ENCODE data around the gene CALML4.
A peak's percentile ranks its signal among the peaks of the same experiment; 100 is the strongest.
"Not testable (repeated sequence)": the region's sequence is repeated elsewhere in the genome, so short reads cannot be mapped to it uniquely, and the experiment has no call there.

CALML4 gene

DNA sequence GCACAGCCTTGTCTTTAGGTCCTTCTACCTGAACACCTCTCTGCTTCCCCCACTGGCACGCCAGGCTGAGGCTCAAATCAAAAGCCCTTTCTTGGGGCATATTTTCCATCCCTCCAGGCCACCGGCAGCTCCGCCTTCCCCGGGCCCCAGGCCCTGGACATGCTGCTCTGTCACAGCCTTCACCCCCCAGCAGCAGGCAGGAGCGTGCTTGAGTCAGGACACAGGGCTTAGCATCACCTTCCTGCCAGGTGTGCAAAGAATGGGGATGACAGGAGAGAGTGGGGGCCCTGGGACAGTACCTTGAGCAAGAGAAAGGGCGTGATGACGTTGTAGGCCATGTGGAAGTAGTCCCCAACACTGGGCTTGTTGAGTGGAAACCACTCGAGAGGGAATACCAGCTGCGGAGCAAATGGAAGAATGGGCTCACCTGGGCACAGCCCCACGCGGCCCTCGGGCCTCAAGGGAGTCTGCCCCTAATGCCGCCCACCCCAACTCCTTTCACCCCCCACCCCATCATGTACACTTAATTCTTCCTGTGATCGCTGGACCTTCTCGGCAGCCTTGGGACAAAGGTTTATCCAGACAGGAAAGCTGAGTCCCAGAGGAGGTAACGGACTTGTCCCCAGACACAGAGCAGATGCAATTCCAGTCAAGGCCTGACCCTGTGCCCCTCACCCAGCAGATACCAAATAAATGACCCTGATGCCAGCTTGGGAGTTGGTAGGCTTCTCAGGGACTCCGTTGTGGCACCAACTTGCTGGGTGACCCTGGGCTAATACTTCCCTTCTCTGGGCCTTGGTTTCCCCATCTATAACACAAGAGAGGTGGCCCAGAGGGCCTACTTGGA is 9.1 kb upstream of the CALML4 start:
- Histone ChIP-seq H3K36me3 (ENCODE audit: control insufficient read depth in 2 of 2, insufficient read depth in 2 of 2, low read length in 2 of 2) (peaks cover 0 to 8% of the 10 kb centered on the region in 2 donors), H3K27me3 (ENCODE audit: control insufficient read depth in 1 of 2, insufficient read depth in 2 of 2, low read length in 2 of 2) (no peaks in the 10 kb centered on the region), H3K27ac (ENCODE audit: low read length) (no peak overlapping the region), H3K4me1 (ENCODE audit: control insufficient read depth, insufficient read depth, low read length) (peaks cover 12% of the 10 kb centered on the region), H3K4me3 (ENCODE audit: low read length in 2 of 2) (no peak overlapping the region), H3K9me3 (ENCODE audit: control insufficient read depth in 2 of 2, low read length in 2 of 2) (no peaks in the 10 kb centered on the region), H3K9ac (ENCODE audit: low read length in 2 of 2) (no peak overlapping the region)

DNA sequence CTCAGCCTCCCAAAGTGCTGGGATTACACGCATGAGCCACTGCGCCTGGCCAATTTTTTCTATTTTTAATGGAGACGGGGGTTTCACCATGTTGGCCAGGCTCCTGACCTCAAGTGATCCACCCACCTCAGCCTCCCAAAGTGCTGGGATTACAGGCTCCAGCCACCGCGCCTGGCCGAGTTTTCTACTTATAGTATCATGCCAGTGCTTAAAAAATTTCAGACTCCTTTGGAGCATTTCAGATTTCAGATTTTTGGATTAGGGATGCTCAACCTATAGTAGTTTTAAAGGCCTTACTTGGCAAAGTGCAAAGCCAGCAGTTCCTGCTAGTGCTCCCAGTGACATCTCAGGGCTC is 8.3 kb upstream of the CALML4 start:
- not testable (repeated sequence) for H3K4me3 ChIP-seq (ENCODE audit: low read length in 2 of 2); H3K27me3 ChIP-seq (ENCODE audit: control insufficient read depth in 1 of 2, insufficient read depth in 2 of 2, low read length in 2 of 2); H3K9me3 ChIP-seq (ENCODE audit: control insufficient read depth in 2 of 2, low read length in 2 of 2); H3K36me3 ChIP-seq (ENCODE audit: control insufficient read depth in 2 of 2, insufficient read depth in 2 of 2, low read length in 2 of 2); H3K27ac ChIP-seq (ENCODE audit: low read length); H3K9ac ChIP-seq (ENCODE audit: low read length in 2 of 2)
- H3K4me1 ChIP-seq (ENCODE audit: control insufficient read depth, insufficient read depth, low read length), result peaks cover 12% of the 10 kb centered on the region

- Histone ChIP-seq H3K36me3 (ENCODE audit: control insufficient read depth in 2 of 2, insufficient read depth in 2 of 2, low read length in 2 of 2) (peaks cover 0 to 4% of the 10 kb centered on the region in 2 donors), H3K9me3 (ENCODE audit: control insufficient read depth in 2 of 2, low read length in 2 of 2) (no peaks in the 10 kb centered on the region), H3K4me3 (ENCODE audit: low read length in 2 of 2) (no peak overlapping the region), H3K27ac (ENCODE audit: low read length) (no peak overlapping the region), H3K9ac (ENCODE audit: low read length in 2 of 2) (no peak overlapping the region), H3K4me1 (ENCODE audit: control insufficient read depth, insufficient read depth, low read length) (peaks cover 12% of the 10 kb centered on the region), H3K27me3 (ENCODE audit: control insufficient read depth in 1 of 2, insufficient read depth in 2 of 2, low read length in 2 of 2) (no peaks in the 10 kb centered on the region)
These were observed 6.7 kb upstream of the CALML4 start for GRCh38 chr15:68211656-68212320.

- Histone ChIP-seq H3K9me3 (ENCODE audit: control insufficient read depth in 2 of 2, low read length in 2 of 2) (no peaks in the 10 kb centered on the region), H3K27me3 (ENCODE audit: control insufficient read depth in 1 of 2, insufficient read depth in 2 of 2, low read length in 2 of 2) (no peaks in the 10 kb centered on the region), H3K4me3 (ENCODE audit: low read length in 2 of 2) (peak overlapping the region; percentile 65 to 69), H3K9ac (ENCODE audit: low read length in 2 of 2) (peak overlapping the region; percentile 58 to 59), H3K36me3 (ENCODE audit: control insufficient read depth in 2 of 2, insufficient read depth in 2 of 2, low read length in 2 of 2) (peaks cover 0 to 4% of the 10 kb centered on the region in 2 donors), H3K4me1 (ENCODE audit: control insufficient read depth, insufficient read depth, low read length) (peaks cover 12% of the 10 kb centered on the region), H3K27ac (ENCODE audit: low read length) (no peak overlapping the region)
These were observed 5.9 kb upstream of the CALML4 start for GRCh38 chr15:68210821-68211655.

DNA sequence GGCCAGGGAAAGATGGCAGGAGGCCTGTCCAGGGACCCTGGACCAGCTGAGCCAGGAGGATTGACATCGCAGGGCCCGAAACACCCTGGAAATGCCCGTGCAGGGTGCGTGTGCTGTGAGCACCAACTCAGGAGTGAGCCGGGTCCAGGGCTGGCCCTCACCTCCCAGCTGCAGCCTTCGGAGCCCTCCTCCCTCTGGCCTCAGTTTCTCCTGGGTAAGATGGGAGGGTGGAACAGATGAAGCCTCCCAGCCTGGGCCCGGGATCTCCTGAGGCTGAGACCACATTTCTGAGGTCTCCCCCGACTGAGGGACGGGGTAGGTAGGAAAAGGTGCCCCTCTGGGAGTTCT is 5.3 kb upstream of the CALML4 start:
- Histone ChIP-seq H3K4me3 (ENCODE audit: low read length in 2 of 2) (peak overlapping the region; percentile 65 to 69), H3K9me3 (ENCODE audit: control insufficient read depth in 2 of 2, low read length in 2 of 2) (no peaks in the 10 kb centered on the region), H3K27ac (ENCODE audit: low read length) (no peak overlapping the region), H3K4me1 (ENCODE audit: control insufficient read depth, insufficient read depth, low read length) (peaks cover 15% of the 10 kb centered on the region), H3K36me3 (ENCODE audit: control insufficient read depth in 2 of 2, insufficient read depth in 2 of 2, low read length in 2 of 2) (no peaks in the 10 kb centered on the region), H3K9ac (ENCODE audit: low read length in 2 of 2) (peak overlapping the region; percentile 58 to 59), H3K27me3 (ENCODE audit: control insufficient read depth in 1 of 2, insufficient read depth in 2 of 2, low read length in 2 of 2) (no peaks in the 10 kb centered on the region)

DNA sequence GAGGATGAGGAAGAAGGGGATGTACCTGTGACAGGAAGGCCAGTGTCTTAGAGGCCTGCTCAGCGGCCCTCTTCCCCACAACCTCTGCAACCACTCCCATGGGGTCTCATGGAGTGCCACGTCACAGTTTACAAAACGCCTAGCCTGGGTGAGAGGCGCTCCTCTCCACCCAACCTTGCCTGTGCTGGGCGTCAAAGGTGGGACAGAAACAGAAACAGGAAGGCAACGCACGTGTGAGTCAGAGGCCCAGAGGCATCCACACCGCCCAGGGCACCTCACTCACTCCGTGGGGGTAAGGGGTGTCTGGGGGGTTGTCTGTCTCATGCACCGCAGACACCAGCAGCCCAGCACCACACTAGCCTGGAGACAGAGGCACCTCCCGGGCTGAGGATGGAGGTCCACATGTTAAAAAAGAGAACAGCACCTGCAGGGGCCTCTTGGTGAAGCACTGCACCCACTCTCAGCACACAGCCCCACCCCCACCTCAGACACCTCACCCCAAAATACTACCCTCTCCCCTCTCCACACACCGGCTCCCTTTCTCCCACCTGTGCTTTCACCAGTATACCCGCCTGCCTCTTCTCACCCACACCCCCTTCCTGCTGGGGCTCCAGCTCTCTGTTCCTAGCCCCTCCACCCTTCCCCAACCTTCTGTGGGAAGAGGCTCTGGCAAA is 4.7 kb upstream of the CALML4 start:
- no peaks in the 10 kb centered on the region for H3K9me3 ChIP-seq (ENCODE audit: control insufficient read depth in 2 of 2, low read length in 2 of 2)
- H3K9ac ChIP-seq (ENCODE audit: low read length in 2 of 2), result no peak overlapping the region
- no peak overlapping the region for H3K27ac ChIP-seq (ENCODE audit: low read length)
- H3K4me1 ChIP-seq (ENCODE audit: control insufficient read depth, insufficient read depth, low read length), result peaks cover 20% of the 10 kb centered on the region
- no peaks in the 10 kb centered on the region for H3K27me3 ChIP-seq (ENCODE audit: control insufficient read depth in 1 of 2, insufficient read depth in 2 of 2, low read length in 2 of 2)
- no peak overlapping the region for H3K4me3 ChIP-seq (ENCODE audit: low read length in 2 of 2)
- no peaks in the 10 kb centered on the region for H3K36me3 ChIP-seq (ENCODE audit: control insufficient read depth in 2 of 2, insufficient read depth in 2 of 2, low read length in 2 of 2)

DNA sequence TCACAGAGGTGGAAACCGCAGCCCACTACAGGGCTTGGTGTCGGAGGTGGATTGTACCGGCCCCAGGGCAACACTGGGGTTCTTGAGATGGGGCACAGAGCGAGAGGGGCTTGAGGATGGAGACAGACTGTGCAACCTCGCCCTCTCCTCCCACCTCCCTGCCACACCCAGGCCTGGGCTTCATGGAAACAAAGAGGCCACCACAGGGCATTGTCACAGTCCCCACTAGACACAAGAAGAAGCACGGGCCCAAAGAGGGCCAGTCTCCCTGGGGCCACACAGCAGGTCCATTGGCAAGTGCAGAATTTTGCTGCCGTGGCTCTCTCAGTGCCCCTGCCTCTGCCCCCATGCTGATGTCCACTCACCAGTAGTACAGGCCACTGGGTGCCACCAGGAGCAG is 4.1 kb upstream of the CALML4 start:
- peaks cover 23% of the 10 kb centered on the region for H3K4me1 ChIP-seq (ENCODE audit: control insufficient read depth, insufficient read depth, low read length)
- no peak overlapping the region for H3K4me3 ChIP-seq (ENCODE audit: low read length in 2 of 2)
- H3K27me3 ChIP-seq (ENCODE audit: control insufficient read depth in 1 of 2, insufficient read depth in 2 of 2, low read length in 2 of 2), result no peaks in the 10 kb centered on the region
- no peaks in the 10 kb centered on the region for H3K9me3 ChIP-seq (ENCODE audit: control insufficient read depth in 2 of 2, low read length in 2 of 2)
- no peak overlapping the region for H3K27ac ChIP-seq (ENCODE audit: low read length)
- H3K9ac ChIP-seq (ENCODE audit: low read length in 2 of 2), result no peak overlapping the region
- H3K36me3 ChIP-seq (ENCODE audit: control insufficient read depth in 2 of 2, insufficient read depth in 2 of 2, low read length in 2 of 2), result no peaks in the 10 kb centered on the region

DNA sequence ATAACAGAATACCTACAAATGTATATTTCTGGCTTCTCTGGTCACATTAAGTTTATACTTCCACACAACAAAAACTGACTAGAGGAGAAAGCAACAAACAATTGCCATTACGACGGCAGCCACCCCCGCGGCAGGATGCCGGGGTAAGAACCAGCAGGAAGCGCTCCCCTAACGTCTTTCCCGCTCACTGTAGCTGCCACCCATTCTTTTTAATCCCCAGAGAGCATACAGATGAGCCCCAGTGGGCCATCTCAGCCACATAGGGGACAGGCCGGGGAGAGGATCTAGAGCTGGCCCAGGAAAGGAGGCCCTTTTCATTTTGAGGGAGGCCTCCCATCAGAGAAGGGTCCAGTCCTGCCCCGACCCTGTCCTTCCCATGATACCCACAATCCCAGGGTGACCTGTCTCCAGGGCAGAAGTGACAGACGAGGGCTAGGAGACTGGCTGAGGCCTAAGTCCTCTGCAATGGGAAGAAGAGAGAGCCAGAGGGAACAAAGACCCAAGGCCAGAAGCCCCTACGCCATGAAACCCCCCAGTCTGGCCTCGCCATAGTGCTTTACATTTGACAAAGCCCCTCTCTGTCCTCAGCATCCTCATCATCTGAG is 3.6 kb upstream of the CALML4 start:
- Histone ChIP-seq H3K27me3 (ENCODE audit: control insufficient read depth in 1 of 2, insufficient read depth in 2 of 2, low read length in 2 of 2) (no peaks in the 10 kb centered on the region), H3K4me3 (ENCODE audit: low read length in 2 of 2) (no peak overlapping the region), H3K9ac (ENCODE audit: low read length in 2 of 2) (no peak overlapping the region), H3K36me3 (ENCODE audit: control insufficient read depth in 2 of 2, insufficient read depth in 2 of 2, low read length in 2 of 2) (no peaks in the 10 kb centered on the region), H3K27ac (ENCODE audit: low read length) (no peak overlapping the region), H3K4me1 (ENCODE audit: control insufficient read depth, insufficient read depth, low read length) (peaks cover 26% of the 10 kb centered on the region), H3K9me3 (ENCODE audit: control insufficient read depth in 2 of 2, low read length in 2 of 2) (no peaks in the 10 kb centered on the region)

DNA sequence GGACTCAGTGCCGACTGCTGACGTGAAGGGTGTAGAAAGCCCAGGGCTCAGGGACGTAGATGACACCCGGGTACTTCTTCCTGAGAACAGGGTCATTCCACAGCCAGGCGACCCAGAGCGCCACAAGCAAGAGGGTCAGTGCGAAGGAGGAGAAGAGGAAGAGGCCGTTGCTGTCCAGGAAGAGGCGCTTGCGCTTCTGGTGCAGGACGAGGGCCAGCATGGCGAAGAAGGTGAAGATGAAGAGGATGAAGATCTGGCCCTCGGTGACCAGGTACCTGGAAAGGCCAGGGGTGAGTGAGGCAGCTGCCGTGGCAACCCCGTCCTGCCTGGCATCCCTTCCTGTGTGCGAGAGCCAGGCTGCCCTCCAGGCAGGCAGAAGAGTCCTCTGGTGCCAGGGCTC is 3.0 kb upstream of the CALML4 start:
- no peak overlapping the region for H3K27ac ChIP-seq (ENCODE audit: low read length)
- H3K4me3 ChIP-seq (ENCODE audit: low read length in 2 of 2), result no peak overlapping the region
- no peaks in the 10 kb centered on the region for H3K36me3 ChIP-seq (ENCODE audit: control insufficient read depth in 2 of 2, insufficient read depth in 2 of 2, low read length in 2 of 2)
- no peaks in the 10 kb centered on the region for H3K27me3 ChIP-seq (ENCODE audit: control insufficient read depth in 1 of 2, insufficient read depth in 2 of 2, low read length in 2 of 2)
- H3K9ac ChIP-seq (ENCODE audit: low read length in 2 of 2), result no peak overlapping the region
- H3K4me1 ChIP-seq (ENCODE audit: control insufficient read depth, insufficient read depth, low read length), result peaks cover 26% of the 10 kb centered on the region
- H3K9me3 ChIP-seq (ENCODE audit: control insufficient read depth in 2 of 2, low read length in 2 of 2), result no peaks in the 10 kb centered on the region
